Cardiac muscle cell (in vitro differentiated cells and primary cell): ENCODE measurements around the gene LCP1. TPM values are rescaled to one million over a fixed set of nuclear protein-coding genes. Genes with fewer than 3 reads are reported as not detected.
A peak's percentile ranks its signal among the peaks of the same experiment; 100 is the strongest.

ENCODE experiments used
- DNase-seq, 2 donors: peaks; one replicate each; pipeline versions ENCODE4 v3.0.0 to v3.0.0-alpha.2; 2010 to 2017; ENCODE audit warnings: low read depth in 1 of 2, low spot score in 1 of 2
- H3K27ac ChIP-seq: fragments of 200-600 bp; sonication (generic); 2 replicates; pipeline ENCODE4 v1.5.1; 2016
- H3K27me3 ChIP-seq: fragments of 200-600 bp; sonication (generic); 2 replicates; pipeline ENCODE4 v1.6.0; 2016; ENCODE audit warnings: control low read depth
- H3K36me3 ChIP-seq: fragments of 200-600 bp; sonication (generic); 2 replicates; pipeline ENCODE4 v1.5.1; 2016; ENCODE audit warnings: control low read depth
- H3K4me1 ChIP-seq: fragments of 200-600 bp; sonication (generic); 2 replicates; pipeline ENCODE4 v1.8.1; 2017; ENCODE audit warnings: low read depth, mild to moderate bottlenecking, mixed run types
- H3K4me3 ChIP-seq: fragments of 200-600 bp; sonication (generic); 2 replicates; pipeline ENCODE4 v1.5.1; 2016; ENCODE audit warnings: mild to moderate bottlenecking
- H3K9me3 ChIP-seq: fragments of 200-600 bp; sonication (generic); 2 replicates; pipeline ENCODE4 v1.5.1; 2017; ENCODE audit warnings: low read depth, mild to moderate bottlenecking, control low read depth
- CTCF ChIP-seq: IDR thresholded peaks from 2 replicates; pipeline ENCODE4 v1.5.1; 2012; ENCODE audit warnings: low read depth, mild to moderate bottlenecking, low read length
- polyA plus RNA-seq: library from polyadenylated mRNA; unstranded; fragments of >200 nt; fragmentation: Nextera tagmentation; extraction: Ambion mirVana; gene quantifications from 2 replicates; pipeline ENCODE4 v1.2.1, GENCODE V29; 2016
- total RNA-seq: library from RNA; depleted of rRNA; stranded (reverse); fragments of >200 nt; gene quantifications from 2 replicates; pipeline ENCODE4 v1.2.3, GENCODE V29; 2016

The LCP1 gene
- total and polyA plus RNA-seq, 2 experiments from 2014 or later, result 2.0 to 4.8 TPM

- H3K36me3 ChIP-seq, result no peaks in the 10 kb centered on the region
- DNase-seq, result no peak
- no peaks in the 10 kb centered on the region for H3K9me3 ChIP-seq
These were observed 50.3 kb downstream of the LCP1 start for GRCh38 chr13:46131705-46132104.

GRCh38 chr13:46129955-46130618 lies 51.9 kb downstream of the LCP1 start:
- no peak overlapping the region for H3K4me3 ChIP-seq
- H3K27me3 ChIP-seq, result no peaks in the 10 kb centered on the region
- no peak for DNase-seq
- no peaks in the 10 kb centered on the region for H3K9me3 ChIP-seq
- no peaks in the 10 kb centered on the region for H3K36me3 ChIP-seq
- no peak for TF ChIP-seq CTCF
- no peak overlapping the region for H3K27ac ChIP-seq
- H3K4me1 ChIP-seq, result no peaks in the 10 kb centered on the region

More at GRCh38 chr13:46131705-46132104, 50.3 kb downstream of the LCP1 start:
- peaks cover 4% of the 10 kb centered on the region for H3K4me1 ChIP-seq
- H3K27me3 ChIP-seq, result no peaks in the 10 kb centered on the region
- TF ChIP-seq CTCF, result no peak
- H3K4me3 ChIP-seq, result no peak overlapping the region
- H3K27ac ChIP-seq, result no peak overlapping the region

GRCh38 chr13:46129124-46129523 lies 52.9 kb downstream of the LCP1 start:
- no peak for DNase-seq
- H3K9me3 ChIP-seq, result no peaks in the 10 kb centered on the region
- H3K36me3 ChIP-seq, result no peaks in the 10 kb centered on the region
- H3K27me3 ChIP-seq, result no peaks in the 10 kb centered on the region
- H3K27ac ChIP-seq, result no peak overlapping the region
- no peaks in the 10 kb centered on the region for H3K4me1 ChIP-seq
- no peak overlapping the region for H3K4me3 ChIP-seq
- no peak for TF ChIP-seq CTCF

- no peaks in the 10 kb centered on the region for H3K4me1 ChIP-seq
- H3K27ac ChIP-seq, result no peak overlapping the region
- no peaks in the 10 kb centered on the region for H3K9me3 ChIP-seq
- TF ChIP-seq CTCF, result no peak
- no peak for DNase-seq
- H3K4me3 ChIP-seq, result no peak overlapping the region
- H3K36me3 ChIP-seq, result no peaks in the 10 kb centered on the region
- H3K27me3 ChIP-seq, result no peaks in the 10 kb centered on the region
These were observed 54.5 kb downstream of the LCP1 start for GRCh38 chr13:46127358-46128023.

- Histone ChIP-seq H3K27ac (no peak overlapping the region), H3K27me3 (no peaks in the 10 kb centered on the region), H3K36me3 (no peaks in the 10 kb centered on the region), H3K4me3 (no peak overlapping the region), H3K4me1 (no peaks in the 10 kb centered on the region), H3K9me3 (no peaks in the 10 kb centered on the region)
- peak; percentile 98 for TF ChIP-seq CTCF
- peak; percentile 85 for DNase-seq
These were observed 55.2 kb downstream of the LCP1 start for GRCh38 chr13:46126552-46127357.
